SH-SY5Y (cell line): Measurements from ENCODE around the gene TYMP.

Experiments
- GATA2 ChIP-seq: IDR thresholded peaks from 2 replicates; pipeline ENCODE4 v1.6.1; 2011; ENCODE audit warnings: mild to moderate bottlenecking, low read depth, low read length
- GATA3 ChIP-seq: IDR thresholded peaks from 2 replicates; pipeline ENCODE4 v1.6.1; 2011; ENCODE audit warnings: low read depth, mild to moderate bottlenecking, low read length, moderate library complexity

- TF ChIP-seq GATA3 (peak; percentile 54; the same call in 1 of the 2 replicates), GATA2 (peak; percentile 96)
These were observed 15.9 kb upstream of the TYMP start, which contains the start of gene KLHDC7B for GRCh38 chr22:50545522-50546325.
